Superior temporal gyrus (tissue), 1 donor: ENCODE data around the gene CSNK1D.
"Not testable (repeated sequence)": the region's sequence is repeated elsewhere in the genome, so short reads cannot be mapped to it uniquely, and the experiment has no call there.

ENCODE experiments used
- DNase-seq: peaks from one replicate; pipeline ENCODE4 v3.0.0-alpha.2; 2016; ENCODE audit errors: extremely low spot score

CSNK1D gene

DNA sequence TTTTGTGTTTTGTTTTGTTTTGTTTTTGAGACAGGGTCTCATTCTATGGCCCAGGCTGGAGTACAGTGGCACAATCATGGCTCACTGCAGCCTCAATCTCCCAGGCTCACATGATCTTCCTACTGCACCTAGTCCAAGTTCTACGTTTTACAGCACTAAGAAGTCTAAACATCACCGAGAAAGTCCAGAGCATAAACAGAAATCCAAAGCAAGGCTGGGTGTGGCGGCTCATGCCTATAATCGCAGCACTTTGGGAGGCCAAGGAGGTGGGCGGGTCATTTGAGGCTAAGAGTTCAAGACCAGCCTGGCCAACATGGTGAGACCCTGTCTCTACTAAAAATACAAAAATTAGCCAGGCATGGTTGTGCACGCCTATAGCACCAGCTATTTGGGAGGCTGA is 80.5 kb downstream of the CSNK1D start:
- DNase-seq = not testable (repeated sequence)
